RKO (cell line): ENCODE data around the gene YIPF5.

Experiments used
- DNase-seq: peaks from one replicate; pipeline ENCODE4 v3.0.0-alpha.2; 2016; ENCODE audit warnings: low spot score

Gene YIPF5

DNA sequence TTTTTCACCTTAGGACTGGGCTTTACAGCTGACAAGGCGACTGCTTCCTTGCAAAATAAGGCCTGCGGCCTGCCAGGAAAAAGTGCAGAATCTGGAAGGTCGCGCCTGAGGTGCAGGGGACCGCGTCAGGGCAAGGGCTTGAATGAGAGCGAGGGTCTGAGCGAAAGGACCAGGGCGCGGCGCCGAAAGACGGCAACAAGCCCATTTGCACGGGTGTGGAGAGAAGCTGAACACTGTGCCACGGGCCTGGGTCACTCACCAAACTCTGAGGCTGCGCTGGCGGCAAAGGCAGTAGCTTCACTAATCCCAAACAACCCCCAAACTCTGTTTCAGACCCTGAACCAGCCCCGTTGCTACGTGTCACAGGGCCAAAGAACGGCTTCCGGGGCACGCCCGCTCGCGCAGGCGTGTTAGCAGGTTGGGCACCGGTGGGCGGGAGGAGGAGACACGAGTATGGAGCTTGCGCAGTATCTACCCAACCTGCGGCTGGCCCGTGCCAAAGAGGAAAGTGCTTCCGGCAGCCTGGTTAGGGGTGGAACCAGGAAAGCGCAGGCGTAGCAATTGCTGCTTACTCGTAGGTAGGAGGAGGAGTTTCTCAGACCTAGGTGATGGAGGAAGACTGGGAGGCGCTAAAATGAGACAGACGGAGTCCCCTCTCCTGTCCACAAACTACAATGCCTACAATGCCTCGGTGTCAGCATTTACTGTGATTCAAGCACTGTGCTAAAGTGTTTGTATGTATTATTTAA lies at the start of gene YIPF5, which contains the start of gene KCTD16:
Gene YIPF5 (minus strand): TSS at position 384 of the 749 bp plus-strand sequence. CDS start 704 bp downstream, outside the sequence.
Gene KCTD16 (plus strand): TSS at position 598 of the 749 bp plus-strand sequence.
- DNase-seq: peak; percentile 96

- DNase-seq: no peak
Measured at GRCh38 chr5:144219869-144220268, 49.4 kb upstream of the YIPF5 start.

GRCh38 chr5:144210655-144211054 lies 40.2 kb upstream of the YIPF5 start:
- DNase-seq: no peak

DNA sequence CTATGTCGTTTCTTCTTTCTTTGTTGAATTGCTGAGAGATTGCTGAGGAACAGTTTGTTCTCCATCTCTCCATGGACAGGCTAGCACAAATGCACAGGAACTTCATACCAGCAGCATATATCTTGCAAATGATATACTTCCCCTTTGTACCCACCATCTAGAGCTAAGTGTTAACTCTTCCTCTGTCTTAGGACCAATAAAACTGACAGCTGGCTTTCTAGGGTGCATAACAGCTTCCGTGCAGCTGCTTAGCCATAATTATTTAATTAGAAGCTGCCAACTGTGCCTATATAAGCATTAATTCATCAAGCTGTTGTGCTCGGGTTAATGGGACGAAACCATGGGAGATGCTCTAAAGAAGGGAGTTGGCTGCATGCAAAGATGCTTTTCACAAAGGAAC lies 38.9 kb upstream of the YIPF5 start:
- no peak for DNase-seq

- DNase-seq: no peak
Measured at GRCh38 chr5:144207875-144208444, 37.5 kb upstream of the YIPF5 start.

- DNase-seq: no peak
Measured at GRCh38 chr5:144206141-144206540, 35.7 kb upstream of the YIPF5 start.

DNA sequence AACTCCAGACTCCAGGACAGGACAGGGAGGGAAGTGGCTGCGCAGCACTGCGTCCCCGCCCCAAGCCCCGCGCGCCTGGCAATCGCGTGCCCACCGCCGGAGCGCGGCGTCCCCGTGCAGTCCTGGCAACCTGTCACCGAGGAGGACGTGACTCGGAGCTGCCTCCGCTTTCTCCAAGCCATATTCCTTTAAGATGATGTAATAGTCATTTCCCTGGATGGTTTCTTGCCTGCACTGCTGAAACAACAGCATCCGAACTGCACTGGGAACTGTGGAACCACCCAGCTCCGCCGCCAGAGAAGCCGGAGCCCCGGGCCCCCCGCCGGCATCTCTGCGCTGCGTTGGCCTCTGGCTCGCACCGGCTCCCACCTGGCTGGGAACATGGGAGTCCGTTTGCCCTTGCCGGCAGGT lies 34.7 kb upstream of the YIPF5 start:
- DNase-seq: no peak

- DNase-seq: peak; percentile 70
Measured at GRCh38 chr5:144203750-144204596, 33.5 kb upstream of the YIPF5 start.

- DNase-seq: no peak
Measured at GRCh38 chr5:144202726-144203125, 32.3 kb upstream of the YIPF5 start.

GRCh38 chr5:144202072-144202471 lies 31.6 kb upstream of the YIPF5 start:
- DNase-seq: no peak

- no peak for DNase-seq
Measured at GRCh38 chr5:144201588-144201987, 31.1 kb upstream of the YIPF5 start.

DNA sequence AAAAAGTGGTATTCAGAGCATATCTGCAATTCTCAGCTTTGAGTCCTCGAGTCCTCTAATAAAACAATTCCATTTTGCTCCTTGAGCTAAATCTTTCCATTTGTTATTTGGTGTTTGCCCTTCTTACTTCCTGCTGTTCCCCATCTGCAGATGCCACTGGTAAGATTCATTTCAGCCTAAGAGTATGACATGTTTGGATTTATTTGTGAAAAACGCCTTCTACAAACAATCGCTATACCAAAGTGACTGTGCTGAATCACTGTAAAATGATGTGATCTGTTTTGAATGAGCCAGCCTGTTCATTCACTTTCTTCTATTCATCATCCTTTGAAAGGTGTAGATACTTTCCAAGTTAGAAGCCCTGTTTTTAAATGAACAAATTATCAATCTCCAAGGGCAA lies 27.9 kb upstream of the YIPF5 start:
- no peak for DNase-seq

DNA sequence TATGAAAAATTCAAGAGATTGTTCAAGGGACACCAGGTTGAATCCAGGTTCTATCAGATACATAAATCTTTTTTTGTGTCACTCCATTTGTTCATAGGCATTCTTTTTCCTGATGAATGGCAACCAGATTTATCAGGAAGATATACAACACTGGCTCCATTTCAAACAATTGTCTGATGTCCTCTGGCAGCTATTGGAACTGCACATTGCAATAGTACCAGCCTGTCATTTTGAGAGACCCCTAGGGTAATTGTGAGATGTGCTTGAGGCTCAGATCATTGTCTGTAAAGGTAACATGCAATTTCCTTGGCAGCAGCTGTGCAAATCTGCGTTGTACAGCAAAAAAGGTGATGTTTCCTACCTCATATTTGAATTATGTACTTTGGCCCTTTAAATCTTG lies 26.2 kb upstream of the YIPF5 start:
- no peak for DNase-seq

DNA sequence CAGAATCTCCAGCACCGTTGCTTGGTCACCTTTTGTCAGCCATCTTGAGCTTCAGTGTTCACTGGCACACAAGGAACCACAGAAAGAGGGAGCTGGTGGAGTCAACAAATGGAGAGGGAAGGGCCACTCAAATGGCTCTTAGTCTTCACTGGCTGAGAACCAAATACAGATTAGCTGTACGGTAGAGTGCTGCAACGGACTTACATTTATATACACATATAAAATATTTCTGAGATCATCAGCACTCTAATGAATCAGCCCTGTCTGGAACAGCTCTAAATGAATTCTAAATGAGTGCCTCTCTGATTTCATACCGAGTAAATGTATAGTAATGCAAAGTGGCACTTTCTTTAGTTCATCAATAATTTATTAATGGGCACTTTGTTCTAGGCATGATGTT lies 25.0 kb upstream of the YIPF5 start:
- no peak for DNase-seq

DNA sequence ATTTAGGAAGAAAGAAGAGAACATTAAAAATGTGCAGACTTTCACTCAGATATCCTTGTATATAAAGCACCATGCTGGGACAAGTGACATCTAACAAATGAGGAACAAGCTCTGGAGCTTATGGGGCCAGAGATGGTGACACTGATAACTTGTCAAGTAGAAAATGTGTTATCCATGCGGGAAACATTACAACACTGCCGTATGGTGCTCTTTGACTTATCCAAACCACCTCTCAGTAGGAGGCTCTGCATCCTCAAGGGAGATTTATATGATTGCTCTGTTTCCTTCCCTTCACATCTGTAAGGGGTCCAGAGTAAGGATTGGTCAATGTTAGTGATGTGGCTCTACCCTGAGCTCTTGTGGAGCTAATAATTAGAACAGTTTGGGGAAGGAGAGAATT lies 23.7 kb upstream of the YIPF5 start:
- no peak for DNase-seq

GRCh38 chr5:144192661-144193060 lies 22.2 kb upstream of the YIPF5 start:
- DNase-seq: no peak

GRCh38 chr5:144191998-144192397 lies 21.5 kb upstream of the YIPF5 start:
- DNase-seq: peak; percentile 59

- no peak for DNase-seq
Measured at GRCh38 chr5:144191531-144191930, 21.1 kb upstream of the YIPF5 start.

- DNase-seq: peak; percentile 30
Measured at GRCh38 chr5:144189800-144190429, 19.5 kb upstream of the YIPF5 start.

- no peak for DNase-seq
Measured at GRCh38 chr5:144187699-144188294, 17.3 kb upstream of the YIPF5 start.

DNA sequence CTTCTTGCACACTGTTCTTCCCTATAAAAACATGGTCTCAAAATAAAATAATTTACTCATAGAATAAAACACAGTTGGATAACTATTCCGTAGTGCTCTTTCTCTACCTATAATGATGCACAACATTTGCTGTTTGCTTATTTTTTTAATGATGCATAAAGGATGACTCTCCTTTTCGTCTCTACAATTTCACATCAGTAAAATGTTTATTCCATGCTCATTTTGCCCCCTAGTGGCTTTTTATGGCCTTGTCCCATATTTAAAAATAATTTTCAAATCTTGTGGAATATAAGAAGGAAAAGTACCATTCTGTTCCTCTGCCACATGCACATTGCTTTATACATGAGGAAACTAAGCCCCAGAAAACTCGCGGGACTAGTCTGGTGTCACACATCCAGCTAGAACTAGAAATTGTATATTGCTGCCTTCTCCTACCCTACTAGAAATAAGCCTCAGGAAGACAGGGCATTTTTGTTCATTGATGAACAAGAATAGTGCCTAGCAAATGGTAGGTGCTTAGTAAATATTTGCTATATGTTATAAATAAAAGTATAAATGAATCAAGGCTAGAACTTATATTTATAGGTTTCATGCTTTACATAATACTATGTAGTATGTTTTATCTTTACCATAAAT lies 12.9 kb upstream of the YIPF5 start:
- DNase-seq: peak; percentile 59
